Measurements from ENCODE around the gene MOGAT3. TPM values are rescaled to one million over a fixed set of nuclear protein-coding genes. Genes with fewer than 3 reads are reported as not detected.

Gene MOGAT3
- total and polyA plus RNA-seq, 7 experiments from 2014 or later, result not detected

- H3K9me3 ChIP-seq (ENCODE audit: control insufficient read depth in 2 of 3, low read length in 3 of 3), result no peaks in the 10 kb centered on the region
- peaks cover 0 to 24% (median 0%) of the 10 kb centered on the region in 3 experiments for H3K36me3 ChIP-seq (ENCODE audit: control insufficient read depth in 2 of 3, insufficient read depth in 3 of 3, low read length in 3 of 3)
- Mint-ChIP-seq H3K36me3 (peaks cover 0 to 39% (median 11%) of the 10 kb centered on the region in 5 donors), H3K27me3 (peaks cover 2 to 17% (median 3%) of the 10 kb centered on the region in 5 donors), H3K27ac (no peak overlapping the region), H3K4me3 (peak overlapping the region in 4 of 10 donors; percentile 1 to 44 (median 26)), H3K4me1 (peaks cover 10 to 21% (median 13%) of the 10 kb centered on the region in 7 donors), H3K9me3 (no peaks in the 10 kb centered on the region)
- CTCF ChIA-PET, result interaction anchor here (0.6 to 1.4 kb wide), 3 partner anchors 12 to 49 kb away, joined by 3 read pairs; no protein-coding TSS in a partner anchor
- no peak overlapping the region for H3K4me3 ChIP-seq (ENCODE audit: low read length)
- intact Hi-C loops (cut with micrococcal nuclease), result no loop called here
- H3K27ac ChIP-seq (ENCODE audit: low read depth, low read length), result no peak overlapping the region
- ATAC-seq, result no peak
- peaks cover 0 to under 1% of the 10 kb centered on the region in 2 donors for H3K27me3 ChIP-seq (ENCODE audit: control insufficient read depth in 2 of 2, insufficient read depth in 2 of 2, low read length in 2 of 2)
- POLR2A ChIA-PET, result interaction anchor here (1.4 kb wide), 1 partner anchor 62 kb away, joined by 7 read pairs; the partner anchor contains the start of genes PLOD3 and ZNHIT1
- H3K4me1 ChIP-seq (ENCODE audit: control insufficient read depth in 2 of 2, insufficient read depth in 2 of 2, low read length in 2 of 2), result peaks cover 10% of the 10 kb centered on the region in 2 donors
- no peak for DNase-seq
Measured at GRCh38 chr7:101156277-101156676, 44.6 kb downstream of the MOGAT3 start.

- H3K4me3 Mint-ChIP-seq, result peak overlapping the region; percentile 27 to 91 (median 80)
- H3K27ac ChIP-seq (ENCODE audit: low read depth, low read length), result no peak overlapping the region
- H3K4me1 Mint-ChIP-seq, result peaks cover 10 to 21% (median 13%) of the 10 kb centered on the region in 7 donors
- DNase-seq (no peak), ATAC-seq (no peak)
- no peak overlapping the region for H3K4me3 ChIP-seq (ENCODE audit: low read length)
- intact Hi-C loops (cut with micrococcal nuclease), result loop anchor here in 1 of 2 donors (2.0 kb wide), 1 partner anchor 727 kb away; the partner anchor contains the start of genes MEPCE and ZCWPW1
- POLR2A ChIA-PET, result interaction anchor here (0.9 kb wide), 1 partner anchor 10 kb away, joined by 4 read pairs; the partner anchor contains the start of gene VGF
- peak overlapping the region in 1 of 9 donors; percentile 72 for H3K27ac Mint-ChIP-seq
- H3K36me3 Mint-ChIP-seq, result peaks cover 0 to 32% (median 10%) of the 10 kb centered on the region in 5 donors
- H3K36me3 ChIP-seq (ENCODE audit: control insufficient read depth in 2 of 3, insufficient read depth in 3 of 3, low read length in 3 of 3), result peaks cover 0 to 24% (median 0%) of the 10 kb centered on the region in 3 experiments
- H3K4me1 ChIP-seq (ENCODE audit: control insufficient read depth in 2 of 2, insufficient read depth in 2 of 2, low read length in 2 of 2), result peaks cover 10% of the 10 kb centered on the region in 2 donors
- CTCF ChIA-PET, result interaction anchor here (1.1 kb wide), 1 partner anchor 11 kb away, joined by 6 read pairs; no protein-coding TSS in a partner anchor
- peaks cover 0 to 18% (median 0%) of the 10 kb centered on the region in 5 donors for H3K27me3 Mint-ChIP-seq
- no peaks in the 10 kb centered on the region for H3K9me3 ChIP-seq (ENCODE audit: control insufficient read depth in 2 of 3, low read length in 3 of 3)
- no peaks in the 10 kb centered on the region for H3K9me3 Mint-ChIP-seq
- no peaks in the 10 kb centered on the region for H3K27me3 ChIP-seq (ENCODE audit: control insufficient read depth in 2 of 2, insufficient read depth in 2 of 2, low read length in 2 of 2)
Measured at GRCh38 chr7:101155303-101155702, 45.5 kb downstream of the MOGAT3 start.

GRCh38 chr7:101154693-101155102 is 46.1 kb downstream of the MOGAT3 start:
- H3K4me1 ChIP-seq (ENCODE audit: control insufficient read depth in 2 of 2, insufficient read depth in 2 of 2, low read length in 2 of 2), result peaks cover 10% of the 10 kb centered on the region in 2 donors
- H3K4me3 Mint-ChIP-seq, result peak overlapping the region in 9 of 10 donors; percentile 27 to 91 (median 84)
- intact Hi-C loops (cut with micrococcal nuclease), result loop anchor here (1.0 to 2.0 kb wide), 5 partner anchors 11 to 726 kb away; partner anchors contain the start of genes VGF (in 2 of the 2), ZNHIT1 (in 2 of the 2), MEPCE (in 1 of the 2) and ZCWPW1 (in 1 of the 2)
- peaks cover 0 to 22% (median 0%) of the 10 kb centered on the region in 3 experiments for H3K36me3 ChIP-seq (ENCODE audit: control insufficient read depth in 2 of 3, insufficient read depth in 3 of 3, low read length in 3 of 3)
- peak overlapping the region; percentile 62 for H3K4me3 ChIP-seq (ENCODE audit: low read length)
- H3K36me3 Mint-ChIP-seq, result peaks cover 0 to 26% (median 6%) of the 10 kb centered on the region in 5 donors
- peak overlapping the region; percentile 42 for H3K27ac ChIP-seq (ENCODE audit: low read depth, low read length)
- H3K27me3 ChIP-seq (ENCODE audit: control insufficient read depth in 2 of 2, insufficient read depth in 2 of 2, low read length in 2 of 2), result no peaks in the 10 kb centered on the region
- POLR2A ChIA-PET, result interaction anchor here (0.9 kb wide), 1 partner anchor 11 kb away, joined by 4 read pairs; the partner anchor contains the start of gene VGF
- no peaks in the 10 kb centered on the region for H3K9me3 Mint-ChIP-seq
- ATAC-seq (peak; percentile 12), DNase-seq (no peak)
- H3K27ac Mint-ChIP-seq, result peak overlapping the region in 1 of 9 donors; percentile 72
- peaks cover 2 to 19% (median 2%) of the 10 kb centered on the region in 5 donors for H3K27me3 Mint-ChIP-seq
- CTCF ChIA-PET, result interaction anchor here (1.1 kb wide), 1 partner anchor 11 kb away, joined by 6 read pairs; no protein-coding TSS in a partner anchor
- H3K9me3 ChIP-seq (ENCODE audit: control insufficient read depth in 2 of 3, low read length in 3 of 3), result no peaks in the 10 kb centered on the region
- peaks cover 10 to 21% (median 13%) of the 10 kb centered on the region in 7 donors for H3K4me1 Mint-ChIP-seq

- intact Hi-C loops (cut with micrococcal nuclease), result loop anchor here (1.0 to 2.0 kb wide), 5 partner anchors 11 to 725 kb away; partner anchors contain the start of genes VGF (in 2 of the 2), ZNHIT1 (in 2 of the 2), MEPCE (in 1 of the 2) and ZCWPW1 (in 1 of the 2)
- H3K27ac ChIP-seq (ENCODE audit: low read depth, low read length), result peak within 1 kb of the TSS; percentile 42
- peaks cover 0 to 16% (median 0%) of the 10 kb centered on the region in 3 experiments for H3K36me3 ChIP-seq (ENCODE audit: control insufficient read depth in 2 of 3, insufficient read depth in 3 of 3, low read length in 3 of 3)
- no peaks in the 10 kb centered on the region for H3K9me3 ChIP-seq (ENCODE audit: control insufficient read depth in 2 of 3, low read length in 3 of 3)
- no peaks in the 10 kb centered on the region for H3K27me3 ChIP-seq (ENCODE audit: control insufficient read depth in 2 of 2, insufficient read depth in 2 of 2, low read length in 2 of 2)
- ChIA-PET CTCF (interaction anchor here (0.5 to 0.6 kb wide), 2 partner anchors 33 to 137 kb away, joined by 3 to 4 read pairs; no protein-coding TSS in a partner anchor), POLR2A (no interaction called here)
- peaks cover 0 to 1% (median 0%) of the 10 kb centered on the region in 11 donors for H3K9me3 Mint-ChIP-seq
- peak within 1 kb of the TSS; percentile 70 to 91 (median 84) for H3K4me3 Mint-ChIP-seq
- peaks cover 10% of the 10 kb centered on the region in 2 donors for H3K4me1 ChIP-seq (ENCODE audit: control insufficient read depth in 2 of 2, insufficient read depth in 2 of 2, low read length in 2 of 2)
- peaks cover 7 to 24% (median 8%) of the 10 kb centered on the region in 5 donors for H3K27me3 Mint-ChIP-seq
- H3K27ac Mint-ChIP-seq, result peak within 1 kb of the TSS in 8 of 9 donors; percentile 29 to 95 (median 78)
- DNase-seq (peak; percentile 82 to 94 (median 90)), ATAC-seq (peak; percentile 95)
- peaks cover 0 to 20% (median 6%) of the 10 kb centered on the region in 5 donors for H3K36me3 Mint-ChIP-seq
- H3K4me1 Mint-ChIP-seq, result peaks cover 10 to 21% (median 13%) of the 10 kb centered on the region in 7 donors
- H3K4me3 ChIP-seq (ENCODE audit: low read length), result peak within 1 kb of the TSS; percentile 62
Measured at GRCh38 chr7:101153969-101154692, 46.7 kb downstream of the MOGAT3 start, which contains the start of gene AP1S1. AP1S1 (plus strand) TSS chr7:101154476; CDS start chr7:101154515, 39 bp downstream.

- no peak for DNase-seq
- no peaks in the 10 kb centered on the region for H3K9me3 ChIP-seq (ENCODE audit: control insufficient read depth in 2 of 3, low read length in 3 of 3)
- ChIA-PET CTCF (interaction anchor here (1.1 to 1.2 kb wide), 2 partner anchors 8 to 138 kb away, joined by 3 to 6 read pairs; no protein-coding TSS in a partner anchor), POLR2A (no interaction called here)
- H3K27me3 Mint-ChIP-seq, result peaks cover 12 to 36% (median 18%) of the 10 kb centered on the region in 5 donors
- peaks cover 10 to 21% (median 15%) of the 10 kb centered on the region in 7 donors for H3K4me1 Mint-ChIP-seq
- no peak overlapping the region for H3K27ac ChIP-seq (ENCODE audit: low read depth, low read length)
- H3K27ac Mint-ChIP-seq, result no peak overlapping the region
- H3K9me3 Mint-ChIP-seq, result peaks cover 0 to 1% (median 0%) of the 10 kb centered on the region in 11 donors
- H3K4me3 Mint-ChIP-seq, result no peak overlapping the region
- intact Hi-C loops (cut with micrococcal nuclease), result no loop called here
- H3K27me3 ChIP-seq (ENCODE audit: control insufficient read depth in 2 of 2, insufficient read depth in 2 of 2, low read length in 2 of 2), result no peaks in the 10 kb centered on the region
- ATAC-seq, result no peak
- H3K4me3 ChIP-seq (ENCODE audit: low read length), result no peak overlapping the region
- H3K4me1 ChIP-seq (ENCODE audit: control insufficient read depth in 2 of 2, insufficient read depth in 2 of 2, low read length in 2 of 2), result peaks cover 10% of the 10 kb centered on the region in 2 donors
- H3K36me3 ChIP-seq (ENCODE audit: control insufficient read depth in 2 of 3, insufficient read depth in 3 of 3, low read length in 3 of 3), result peaks cover 0 to 3% (median 0%) of the 10 kb centered on the region in 3 experiments
- peaks cover 0 to 7% (median 0%) of the 10 kb centered on the region in 5 donors for H3K36me3 Mint-ChIP-seq
Measured at GRCh38 chr7:101151908-101152651, 48.8 kb downstream of the MOGAT3 start.

Data from naive thymus-derived CD4-positive, alpha-beta T cell (primary cell).